GDM1 (cell line): ENCODE data around the gene ESR2.

Experiments
- DNase-seq: peaks from one replicate; lab custom pipeline; 2025; lab: John Stamatoyannopoulos, UW

Gene ESR2

DNA sequence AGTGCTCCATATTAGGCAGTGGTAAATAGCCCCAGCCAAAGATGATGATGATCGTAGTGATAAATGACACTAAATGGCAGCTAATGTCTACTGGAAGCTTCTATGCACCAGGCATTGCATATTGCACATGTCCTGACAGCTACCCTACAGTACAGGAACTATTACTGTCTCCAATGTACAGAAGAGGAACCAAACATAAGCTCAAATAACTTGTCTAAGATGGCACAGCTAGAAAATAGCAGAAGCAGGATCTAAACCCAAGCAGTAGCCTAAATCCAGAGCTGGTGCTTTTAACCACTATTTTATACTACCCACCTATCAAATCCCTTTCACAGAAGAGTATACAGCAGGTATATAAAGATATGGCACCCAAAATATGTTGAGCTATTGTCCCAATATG lies 28.9 kb downstream of the ESR2 start:
- peak; percentile 20 for DNase-seq

- no peak for DNase-seq
Measured at GRCh38 chr14:64260418-64260817, 33.8 kb downstream of the ESR2 start.

- DNase-seq = no peak
Measured at GRCh38 chr14:64255756-64256155, 38.4 kb downstream of the ESR2 start.

DNA sequence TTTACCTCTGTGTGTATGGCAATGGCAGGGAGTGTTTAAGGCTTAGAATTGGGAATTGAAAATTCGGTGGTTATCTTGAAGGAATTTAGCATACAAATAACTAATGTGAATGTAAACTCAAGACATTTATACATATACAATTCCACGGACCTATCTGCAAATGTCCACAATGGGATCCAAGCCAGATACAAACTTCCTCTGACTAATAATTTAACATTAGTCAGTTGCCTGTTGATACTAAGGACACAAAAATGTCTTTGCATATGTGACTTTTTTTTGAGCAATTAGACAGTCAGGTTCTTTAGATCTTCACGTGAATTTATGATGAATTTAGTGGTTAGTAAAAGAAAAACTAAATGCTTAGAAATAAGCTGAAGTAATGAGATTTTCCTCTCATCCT lies 40.5 kb downstream of the ESR2 start:
- no peak for DNase-seq

DNA sequence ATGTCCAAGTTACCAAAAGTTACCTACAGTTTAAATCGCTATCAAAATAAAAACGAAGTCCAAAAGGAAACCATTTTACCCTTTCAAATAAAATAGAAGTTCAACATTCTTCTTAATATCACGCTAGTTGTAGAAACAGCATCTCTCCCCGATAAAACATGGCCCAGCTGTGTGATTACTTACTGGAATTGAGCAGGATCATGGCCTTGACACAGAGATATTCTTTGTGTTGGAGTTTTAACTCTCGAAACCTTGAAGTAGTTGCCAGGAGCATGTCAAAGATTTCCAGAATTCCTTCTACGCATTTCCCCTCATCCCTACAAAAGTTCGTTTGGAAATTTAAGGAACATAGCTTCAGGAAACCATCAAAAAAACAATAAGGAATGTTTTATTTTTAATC lies 44.8 kb downstream of the ESR2 start:
- no peak for DNase-seq

GRCh38 chr14:64248689-64249088 lies 45.5 kb downstream of the ESR2 start:
- no peak for DNase-seq

DNA sequence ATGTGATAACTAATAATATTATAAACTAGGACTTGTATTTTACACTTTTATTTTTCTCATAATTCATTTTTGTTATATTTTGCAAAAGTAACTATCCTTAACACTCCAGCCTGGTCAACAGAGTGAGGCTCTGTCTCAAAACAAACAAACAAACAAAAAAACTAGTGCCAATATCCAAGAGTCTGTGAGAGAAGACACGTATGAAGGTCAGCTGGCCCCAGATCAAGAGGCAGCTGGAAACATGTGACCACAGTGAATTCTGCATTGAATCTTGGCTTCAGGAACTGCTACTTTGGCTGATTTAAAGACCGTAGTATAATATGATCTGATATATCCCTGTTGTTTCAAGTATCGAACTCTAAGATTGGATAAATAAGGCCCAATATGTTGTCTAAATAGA lies 47.0 kb downstream of the ESR2 start:
- no peak for DNase-seq

- no peak for DNase-seq
Measured at GRCh38 chr14:64246688-64247087, 47.5 kb downstream of the ESR2 start.

DNA sequence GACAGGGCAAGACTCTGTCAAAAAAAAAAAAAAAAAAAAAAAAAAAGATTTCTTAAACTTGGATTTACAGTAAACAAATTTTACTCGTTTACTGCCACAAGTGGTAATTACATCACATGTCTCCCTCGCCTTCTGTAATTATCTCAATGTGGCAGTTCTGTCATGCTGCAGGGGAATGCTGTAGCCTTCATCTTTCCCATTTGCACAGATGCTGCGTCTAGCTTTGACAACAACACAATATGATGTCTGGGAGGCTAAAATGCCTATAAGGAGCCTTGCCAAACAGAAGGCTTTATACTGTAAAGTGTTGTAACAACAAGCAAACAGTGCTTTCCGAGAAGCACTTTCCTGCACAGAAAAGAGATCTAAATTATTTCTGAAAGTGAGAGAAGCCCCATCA lies 48.7 kb downstream of the ESR2 start:
- no peak for DNase-seq

GRCh38 chr14:64244279-64244678 lies 49.9 kb downstream of the ESR2 start:
- no peak for DNase-seq

DNA sequence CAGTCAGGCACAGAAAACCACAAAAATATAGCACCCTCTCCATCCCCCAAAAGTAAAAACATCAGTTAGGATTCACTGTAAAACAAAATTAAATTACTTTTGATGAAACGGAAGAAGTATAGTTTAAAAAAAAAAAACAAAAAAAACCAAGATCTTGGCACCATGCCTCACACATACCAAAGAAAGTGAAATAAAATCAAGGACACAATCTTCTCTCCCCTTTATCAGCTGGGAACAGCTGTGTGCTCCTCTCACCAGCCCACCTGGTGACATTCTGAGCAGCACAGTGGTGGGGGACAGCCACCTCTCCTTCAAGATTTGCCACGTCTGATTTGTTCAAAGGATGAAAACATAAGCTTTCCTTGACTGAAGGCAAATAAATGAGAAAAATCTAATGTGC lies 55.5 kb downstream of the ESR2 start:
- no peak for DNase-seq

DNA sequence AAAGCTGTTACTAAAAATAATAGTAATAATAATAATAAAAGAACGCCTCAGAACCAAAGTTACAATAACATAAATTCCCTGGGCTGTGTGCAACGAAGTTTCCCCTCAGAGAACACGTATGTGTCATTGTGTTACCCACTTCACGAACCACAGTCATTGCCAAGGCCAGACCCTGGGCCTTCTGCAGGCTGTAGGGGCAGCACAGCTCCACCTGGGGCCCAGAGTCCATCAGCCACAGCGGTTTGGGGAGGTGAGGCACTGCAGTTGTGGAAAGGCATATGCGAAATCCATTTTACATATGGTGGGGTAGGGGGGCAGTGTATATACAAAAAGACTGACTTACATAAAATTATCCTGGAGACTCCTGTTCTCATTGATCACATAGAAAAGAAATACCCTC lies 56.1 kb downstream of the ESR2 start:
- no peak for DNase-seq

DNA sequence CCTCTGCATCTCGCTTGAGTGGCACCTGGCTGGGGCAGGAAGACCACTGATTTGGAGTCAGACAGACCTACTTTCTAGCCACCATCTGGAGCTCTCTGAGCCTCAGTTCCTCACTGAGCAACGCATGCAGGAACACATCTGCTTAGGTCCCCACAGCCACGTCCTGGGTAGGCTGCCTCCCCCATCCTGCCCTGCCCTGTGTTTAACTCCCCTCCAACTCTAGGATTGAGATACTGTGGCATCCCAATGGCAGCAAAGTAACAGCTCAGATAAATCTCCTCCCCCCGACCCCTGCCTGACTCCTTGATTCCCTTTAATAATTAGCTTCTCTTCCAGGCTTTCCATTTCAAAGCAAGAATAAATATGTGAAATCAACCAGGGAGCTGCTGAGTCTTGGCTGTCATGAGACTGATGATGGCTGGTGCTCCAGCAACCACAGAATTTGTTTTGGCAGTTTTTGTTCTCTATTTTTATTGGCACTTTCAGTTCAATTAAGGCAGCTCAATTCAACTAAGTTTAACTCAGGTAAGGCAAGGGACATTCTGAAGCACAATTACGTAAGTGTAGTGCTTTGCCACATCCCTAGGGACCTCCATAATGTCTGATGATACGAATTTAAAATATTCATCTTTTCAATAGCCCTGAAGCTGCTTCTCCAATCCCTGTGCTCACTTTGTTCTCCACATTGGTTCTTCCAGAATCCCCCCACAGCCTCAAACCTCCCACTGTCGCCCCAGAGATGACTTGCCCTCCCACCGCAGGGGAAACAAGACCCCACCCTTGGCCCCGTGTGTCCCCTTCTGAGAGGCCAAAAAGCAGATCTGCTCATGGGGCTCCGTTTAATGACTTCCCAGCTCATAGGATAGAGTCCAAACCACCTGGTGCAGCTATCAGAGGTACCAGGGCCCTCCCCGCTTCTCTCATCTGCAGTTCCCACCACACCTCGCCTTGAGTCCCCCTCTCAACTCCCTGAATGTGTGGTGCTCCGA lies 58.2 kb downstream of the ESR2 start:
- DNase-seq = no peak

GRCh38 chr14:64234877-64235651 lies 59.1 kb downstream of the ESR2 start:
- no peak for DNase-seq

- DNase-seq = no peak
Measured at GRCh38 chr14:64233531-64234190, 60.5 kb downstream of the ESR2 start.

- no peak for DNase-seq
Measured at GRCh38 chr14:64232944-64233343, 61.2 kb downstream of the ESR2 start.

DNA sequence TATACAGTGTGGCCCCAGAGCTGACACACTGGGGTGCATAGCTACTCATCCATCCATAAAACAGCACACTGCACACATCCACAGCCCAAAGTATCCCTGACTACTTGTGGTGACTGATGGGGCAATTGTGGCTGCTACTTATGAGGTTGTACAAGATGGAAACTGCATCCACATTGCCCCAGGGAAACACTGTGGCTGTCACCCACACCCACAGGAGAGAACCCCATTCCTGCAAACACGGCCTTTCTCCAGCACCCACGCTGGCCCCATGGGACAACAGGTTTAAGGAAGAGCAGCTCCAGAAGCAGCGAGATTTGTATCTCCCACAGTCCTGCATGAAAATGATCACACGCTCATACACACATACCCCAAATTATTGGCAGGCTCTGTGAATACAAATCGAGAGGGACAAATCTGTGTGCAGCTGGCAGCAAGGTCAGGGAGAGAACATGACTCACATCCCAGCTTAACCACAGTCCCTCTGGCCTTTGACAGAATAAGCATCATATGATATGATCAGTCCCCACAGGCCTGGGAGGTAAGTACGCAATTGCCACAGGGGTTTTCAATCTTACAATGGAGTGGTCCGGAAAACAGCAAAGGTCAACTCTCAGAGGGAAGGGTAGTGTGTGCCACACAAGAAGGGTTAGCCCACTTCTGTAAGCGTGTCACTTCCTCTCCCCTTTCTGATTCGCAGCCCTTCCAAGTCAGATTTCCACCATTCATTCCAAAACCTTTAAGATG lies 61.9 kb downstream of the ESR2 start:
- DNase-seq = no peak

- DNase-seq = no peak
Measured at GRCh38 chr14:64229489-64229888, 64.7 kb downstream of the ESR2 start.

GRCh38 chr14:64227856-64228255 lies 66.3 kb downstream of the ESR2 start:
- no peak for DNase-seq

- no peak for DNase-seq
Measured at GRCh38 chr14:64225151-64225757, 68.9 kb downstream of the ESR2 start.

GRCh38 chr14:64221391-64222003 lies 72.7 kb downstream of the ESR2 start:
- peak; percentile 16 for DNase-seq
